Measurements from ENCODE around the gene HSDL1. TPM values are rescaled to one million over a fixed set of nuclear protein-coding genes. Genes with fewer than 3 reads are reported as not detected.

Gene HSDL1
- total RNA-seq, 1 experiment from 2014 or later, result 34.2 TPM

- Histone ChIP-seq H2BK5ac (ENCODE audit: insufficient read length, low read length) (no peak overlapping the region), H3K18ac (ENCODE audit: insufficient read length, low read depth, low read length) (no peak overlapping the region), H2AK5ac (ENCODE audit: insufficient read length, low read length) (no peak overlapping the region), H3K4me2 (ENCODE audit: insufficient read depth, insufficient read length, low read length) (no peak overlapping the region), H3K27ac (ENCODE audit: insufficient read length, low read depth, low read length) (no peak overlapping the region), H3K14ac (ENCODE audit: insufficient read depth, low read length) (no peak overlapping the region), H3K79me2 (ENCODE audit: insufficient read depth, low read length) (no peaks in the 10 kb centered on the region), H2AFZ (ENCODE audit: low read length) (no peak overlapping the region), H4K20me1 (ENCODE audit: control insufficient read depth, insufficient read depth, insufficient read length) (no peaks in the 10 kb centered on the region), H2BK20ac (ENCODE audit: low read depth, low read length, poor library complexity, severe bottlenecking) (no peak overlapping the region), H3K27me3 (ENCODE audit: insufficient read depth, low read length) (no peaks in the 10 kb centered on the region), H3K4me1 (ENCODE audit: insufficient read depth, low read length) (no peaks in the 10 kb centered on the region), H3K56ac (ENCODE audit: insufficient read length, low read depth, low read length) (no peak overlapping the region), H4K8ac (replicated peaks; ENCODE audit: insufficient read length, low read depth, low read length) (no peak overlapping the region), H3K23ac (ENCODE audit: insufficient read length, low read depth, low read length) (no peak overlapping the region), H3K9ac (ENCODE audit: extremely low read depth, insufficient read length, low read length) (no peak overlapping the region), H3T11ph (ENCODE audit: low read length) (no peak overlapping the region), H3K79me1 (ENCODE audit: insufficient read depth, low read depth, low read length, poor library complexity, severe bottlenecking) (no peaks in the 10 kb centered on the region), H3K9me3 (ENCODE audit: control insufficient read depth, low read depth, low read length) (no peaks in the 10 kb centered on the region), H4K5ac (ENCODE audit: insufficient read length, low read depth, low read length) (no peak overlapping the region), H2BK120ac (ENCODE audit: low read depth, low read length, poor library complexity, severe bottlenecking) (no peak overlapping the region), H3K23me2 (ENCODE audit: insufficient read length, low read depth, low read length, poor library complexity, severe bottlenecking) (peaks cover 7% of the 10 kb centered on the region), H2BK15ac (ENCODE audit: low read depth, low read length) (no peak overlapping the region), H2BK12ac (ENCODE audit: insufficient read length, low read depth, low read length) (no peak overlapping the region), H3K4ac (ENCODE audit: low read depth, low read length) (no peak overlapping the region), H4K91ac (ENCODE audit: insufficient read length, low read depth, low read length) (no peak overlapping the region)
- no peak overlapping the region for H3K27ac Mint-ChIP-seq
- TF ChIP-seq CTCF (conservative IDR thresholded peaks at IDR 0.05), result no peak
- H3K4me3 Mint-ChIP-seq, result no peak overlapping the region
- no CpG with 5 or more reads among the region's 10 CpGs for WGBS (ENCODE audit: extremely low coverage, insufficient read length, low lambda C conversion rate)
- no peaks in the 10 kb centered on the region for H3K9me3 Mint-ChIP-seq
- H3K36me3 Mint-ChIP-seq (ENCODE audit: insufficient read depth in 1 of 3, low read depth in 3 of 3), result peaks cover 7 to 33% (median 31%) of the 10 kb centered on the region in 3 experiments
- DNase-seq, result no peak
- H3K4me1 Mint-ChIP-seq, result peaks cover 5 to 6% of the 10 kb centered on the region in 2 experiments; a peak in 3 of 4 replicates
- H3K27me3 Mint-ChIP-seq (ENCODE audit: low read depth), result no peaks in the 10 kb centered on the region
Measured at GRCh38 chr16:84121007-84121406, 24.0 kb downstream of the HSDL1 start.

Measured in H9 (cell line).